Lung (tissue), 12 donors: ENCODE measurements around the gene LYZL1. TPM values are rescaled to one million over a fixed set of nuclear protein-coding genes. Genes with fewer than 3 reads are reported as not detected.

ENCODE experiments used
- ATAC-seq: fragments of 200-7000 bp; cut with Tn5 transposase; one replicate; pipeline ENCODE4 v1.9.1; 2020; ENCODE audit warnings: moderate number of reproducible peaks; ENCODE audit not compliant: insufficient read depth, low FRiP score
- DNase-seq, 3 donors: peaks; one replicate each; pipeline ENCODE4 v3.0.0-alpha.2; 2013 to 2017
- H3K27ac ChIP-seq, 2 donors: one replicate each; pipeline ENCODE4 v1.5.1; 2013; ENCODE audit warnings: mild to moderate bottlenecking in 2 of 2, moderate library complexity in 2 of 2, control low read depth in 1 of 2, inconsistent platforms in 1 of 2, low read depth in 1 of 2, low read length in 1 of 2
- H3K27me3 ChIP-seq, 3 donors: one replicate each; pipeline ENCODE4 v1.5.1; 2013; ENCODE audit warnings: low read length in 2 of 3; ENCODE audit not compliant: control insufficient read depth in 3 of 3, insufficient read depth in 3 of 3
- H3K36me3 ChIP-seq, 4 donors: one replicate each; pipeline ENCODE4 v1.5.1; 2013; ENCODE audit warnings: low read length in 4 of 4, mild to moderate bottlenecking in 1 of 4, moderate library complexity in 1 of 4; ENCODE audit not compliant: control insufficient read depth in 4 of 4, insufficient read depth in 4 of 4
- H3K4me1 ChIP-seq, 5 donors: one replicate each; pipeline ENCODE4 v1.5.1; 2013; ENCODE audit warnings: low read length in 5 of 5, mild to moderate bottlenecking in 2 of 5, moderate library complexity in 1 of 5; ENCODE audit not compliant: control insufficient read depth in 5 of 5, insufficient read depth in 5 of 5
- H3K4me3 ChIP-seq: one replicate; pipeline ENCODE4 v1.5.1; 2013; ENCODE audit warnings: mild to moderate bottlenecking, control low read depth, moderate library complexity
- H3K9ac ChIP-seq, 2 donors: one replicate each; pipeline ENCODE4 v1.5.1; 2013; ENCODE audit warnings: low read length in 2 of 2, control low read depth in 1 of 2; ENCODE audit not compliant: insufficient read depth in 1 of 2
- H3K9me3 ChIP-seq, 4 donors: one replicate each; pipeline ENCODE4 v1.5.1; 2013; ENCODE audit warnings: low read length in 3 of 4, mild to moderate bottlenecking in 1 of 4, moderate library complexity in 1 of 4; ENCODE audit not compliant: control insufficient read depth in 4 of 4, insufficient read depth in 3 of 4
- whole genome bisulfite sequencing, 2 donors: extraction: QIAGEN DNeasy Blood & Tissue Kit; methylation state at CpG; one replicate each; pipeline ENCODE4 v1.1.7; 2013; 5-methylcytosine and 5-hydroxymethylcytosine counted together
- polyA plus RNA-seq, 2 donors: library from polyadenylated mRNA; stranded (reverse); fragments of 200-250 nt; gene quantifications; one replicate each; pipeline ENCODE4 v1.2.1, GENCODE V29; 2013
- total RNA-seq, 2 donors: library from RNA; depleted of rRNA in 1 of 2; stranded (reverse); fragments of >200 nt in 1 of 2; gene quantifications; one replicate each; pipeline ENCODE4 v1.2.1, GENCODE V29; 2014 to 2021
- TF ChIP-seq, protein P1 (sequence below): IDR thresholded peaks from 2 replicates; pipeline ENCODE4 v1.5.1; 2012; ENCODE audit warnings: mild to moderate bottlenecking; ENCODE audit errors: control extremely low read depth, extremely low read depth
- donor health status: control.
- donor health status: control.
- donor health status: Bipolar disorder and iron deficiency.
- donor health status: healthy.
- donor health status: DM: yes; HTN: yes; CAD: no.

The LYZL1 gene
- total and polyA plus RNA-seq, 4 donors, result not detected

DNA sequence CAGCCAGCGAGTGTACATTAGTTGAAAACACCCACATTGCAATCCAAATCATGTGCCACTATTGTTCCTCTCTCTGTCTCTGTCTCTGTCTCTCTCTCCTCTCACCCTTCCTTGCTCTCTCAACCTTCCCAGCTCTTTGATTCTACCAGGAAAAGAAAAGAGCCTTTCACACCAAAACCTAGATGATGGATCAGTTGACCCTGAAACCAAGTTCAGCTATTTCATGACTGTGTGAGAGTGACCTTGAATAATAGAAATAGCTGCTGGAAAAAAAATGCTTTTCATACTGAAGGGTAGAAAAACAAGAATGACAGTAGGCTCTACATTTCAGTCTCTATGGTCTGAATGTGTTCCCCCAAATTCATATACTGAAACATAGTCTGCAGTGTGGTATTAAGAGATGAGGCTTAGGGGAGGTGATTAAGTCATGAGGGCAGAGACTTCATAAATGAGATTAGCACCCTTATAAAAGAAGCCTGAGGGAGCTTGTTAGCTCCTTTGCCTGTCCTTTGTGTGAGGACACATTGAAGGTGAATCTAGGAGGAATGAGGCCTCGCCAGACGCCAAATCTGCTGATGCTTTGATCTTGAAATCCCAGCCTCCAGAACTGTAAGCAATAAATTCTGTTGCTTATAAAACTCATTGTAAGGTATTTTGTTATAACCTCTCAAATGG lies 65.2 kb downstream of the LYZL1 start:
- Histone ChIP-seq H3K9me3 (no peaks in the 10 kb centered on the region), H3K4me3 (no peak overlapping the region), H3K4me1 (peaks cover 0 to 42% (median 3%) of the 10 kb centered on the region in 5 donors), H3K36me3 (no peaks in the 10 kb centered on the region), H3K27me3 (no peaks in the 10 kb centered on the region), H3K9ac (no peak overlapping the region), H3K27ac (no peak overlapping the region)
- ATAC-seq (no peak), DNase-seq (no peak)
- TF ChIP-seq, protein P1, sequence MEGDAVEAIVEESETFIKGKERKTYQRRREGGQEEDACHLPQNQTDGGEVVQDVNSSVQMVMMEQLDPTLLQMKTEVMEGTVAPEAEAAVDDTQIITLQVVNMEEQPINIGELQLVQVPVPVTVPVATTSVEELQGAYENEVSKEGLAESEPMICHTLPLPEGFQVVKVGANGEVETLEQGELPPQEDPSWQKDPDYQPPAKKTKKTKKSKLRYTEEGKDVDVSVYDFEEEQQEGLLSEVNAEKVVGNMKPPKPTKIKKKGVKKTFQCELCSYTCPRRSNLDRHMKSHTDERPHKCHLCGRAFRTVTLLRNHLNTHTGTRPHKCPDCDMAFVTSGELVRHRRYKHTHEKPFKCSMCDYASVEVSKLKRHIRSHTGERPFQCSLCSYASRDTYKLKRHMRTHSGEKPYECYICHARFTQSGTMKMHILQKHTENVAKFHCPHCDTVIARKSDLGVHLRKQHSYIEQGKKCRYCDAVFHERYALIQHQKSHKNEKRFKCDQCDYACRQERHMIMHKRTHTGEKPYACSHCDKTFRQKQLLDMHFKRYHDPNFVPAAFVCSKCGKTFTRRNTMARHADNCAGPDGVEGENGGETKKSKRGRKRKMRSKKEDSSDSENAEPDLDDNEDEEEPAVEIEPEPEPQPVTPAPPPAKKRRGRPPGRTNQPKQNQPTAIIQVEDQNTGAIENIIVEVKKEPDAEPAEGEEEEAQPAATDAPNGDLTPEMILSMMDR, result no peak
- WGBS, 2 donors, result 83 to 90% methylated on average over 3 of the region's 3 CpGs

DNA sequence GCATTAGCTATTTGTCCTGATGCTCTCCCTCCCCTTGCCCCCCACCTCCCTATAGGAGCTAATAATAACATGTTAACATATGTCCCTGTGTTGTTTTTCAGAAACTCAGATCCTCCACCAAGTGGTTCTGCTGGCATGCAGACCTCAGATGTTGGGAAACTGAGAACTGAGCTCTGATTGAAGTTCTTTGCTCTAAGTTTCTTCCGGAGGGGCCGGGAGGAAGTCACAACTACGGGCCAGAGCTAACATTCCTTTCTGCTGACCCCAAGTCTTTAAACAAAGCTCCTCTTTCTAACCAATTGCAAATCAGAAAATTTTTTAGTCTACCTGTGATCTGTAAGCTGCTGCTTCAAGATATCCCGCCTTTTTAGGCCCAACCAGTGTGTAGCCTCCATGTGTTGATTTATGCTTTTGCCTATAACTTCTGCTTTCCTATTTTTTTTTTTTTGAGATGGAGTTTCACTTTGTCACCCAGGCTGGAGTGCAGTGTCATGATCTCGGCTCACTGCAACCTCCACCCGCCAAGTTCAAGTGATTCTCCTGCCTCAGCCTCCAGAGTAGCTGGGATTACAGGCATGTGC lies 66.6 kb downstream of the LYZL1 start:
- Histone ChIP-seq H3K36me3 (no peaks in the 10 kb centered on the region), H3K27ac (no peak overlapping the region), H3K27me3 (no peaks in the 10 kb centered on the region), H3K9me3 (no peaks in the 10 kb centered on the region), H3K4me1 (peaks cover 0 to 42% (median 3%) of the 10 kb centered on the region in 5 donors), H3K9ac (no peak overlapping the region), H3K4me3 (no peak overlapping the region)
- ATAC-seq, result no peak
- peak; percentile 57 to 88 (median 82) for DNase-seq
- WGBS, 2 donors, result 60 to 62% methylated on average over 6 of the region's 6 CpGs
- TF ChIP-seq, protein P1, result no peak

DNA sequence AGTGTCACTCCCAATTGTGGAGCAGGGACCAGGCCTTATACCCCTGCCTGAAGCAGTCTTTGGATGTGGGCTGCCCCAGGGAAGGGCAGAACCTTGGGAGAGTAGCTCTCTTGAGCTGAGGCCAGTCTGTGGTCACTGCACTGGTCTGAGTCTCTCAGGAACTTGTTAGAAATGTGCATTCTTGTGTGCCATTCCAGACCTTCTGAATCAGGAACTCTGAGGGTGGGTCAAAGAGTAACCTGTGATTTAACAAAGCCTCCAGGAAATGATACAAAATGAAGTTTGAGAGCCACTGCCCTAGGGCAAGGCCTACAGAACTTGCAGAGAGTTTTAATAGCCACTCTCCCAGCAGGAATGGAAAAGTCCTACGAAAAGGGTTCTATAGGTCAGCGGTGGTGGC lies 68.1 kb downstream of the LYZL1 start:
- Histone ChIP-seq H3K36me3 (no peaks in the 10 kb centered on the region), H3K4me3 (no peak overlapping the region), H3K9ac (no peak overlapping the region), H3K27me3 (no peaks in the 10 kb centered on the region), H3K9me3 (no peaks in the 10 kb centered on the region), H3K4me1 (peaks cover 0 to 42% (median 3%) of the 10 kb centered on the region in 5 donors), H3K27ac (no peak overlapping the region)
- DNase-seq (no peak), ATAC-seq (no peak)
- 98 to 99% methylated on average over 2 of the region's 2 CpGs for WGBS, 2 donors
- TF ChIP-seq, protein P1, result no peak
